HCT116 (cell line): ENCODE data around the gene CCL20. TPM values are rescaled to one million over a fixed set of nuclear protein-coding genes. Genes with fewer than 3 reads are reported as not detected.

ENCODE experiments used
- ATAC-seq: fragments of 200-7000 bp; cut with Tn5 transposase; 2 replicates; pipeline ENCODE4 v1.9.1; 2020; ENCODE audit warnings: mild to moderate bottlenecking, moderate library complexity
- BruUV-seq: library from RNA; stranded (reverse); fragments of 400-500 nt; replicated peaks from 2 replicates; lab custom pipeline; 2021; lab: Mats Ljungman, UMichigan
- CTCF ChIA-PET: fragments of 300-600 bp; sonication (Branson Sonifier 250); formaldehyde crosslinking; loops from one replicate; lab custom pipeline; 2021; ENCODE audit warnings: antibody characterized with exemption; lab: Charles Lee
- POLR2A ChIA-PET: fragments of 300-600, 350-600 bp; sonication (Branson Sonifier 250); formaldehyde crosslinking; loops from one replicate; lab custom pipeline; 2021; ENCODE audit warnings: antibody characterized with exemption; lab: Charles Lee
- RAD21 ChIA-PET, 2 experiments: fragments of 300-600 bp; sonication (Branson Sonifier 250); formaldehyde crosslinking; loops; one replicate each; lab custom pipeline; 2023; ENCODE audit warnings: low total read pairs in 2 of 2; ENCODE audit not compliant: uncharacterized antibody in 2 of 2, unreplicated experiment in 2 of 2, low non-redundant PET in 1 of 2; lab: Charles Lee
- DNase-seq: peaks from one replicate; pipeline ENCODE4 v3.0.0-alpha.2; 2010; ENCODE audit warnings: low read depth, low spot score
- H2AFZ ChIP-seq: fragments of 200-600 bp; shearing (Covaris generic), sonication (generic); 2 replicates; pipeline ENCODE4 v1.6.1; 2017; ENCODE audit warnings: low read depth, mixed run types, mixed read lengths, antibody characterized with exemption, low read length; ENCODE audit not compliant: poor library complexity, severe bottlenecking
- H3K27ac ChIP-seq: 2 replicates; pipeline ENCODE4 v1.5.1; 2012; ENCODE audit warnings: low read depth, low read length
- H3K27me3 ChIP-seq: fragments of 200-600 bp; sonication (generic); 2 replicates; pipeline ENCODE4 v1.6.1; 2016; ENCODE audit warnings: mixed run types, low read length, mixed read lengths; ENCODE audit not compliant: insufficient read depth
- H3K36me3 ChIP-seq, 2 experiments: fragments of 200-500 bp in 1 of 2; fragments of 200-600 bp in 1 of 2; sonication (Bioruptor generic) in 1 of 2; sonication (generic) in 1 of 2; 2 replicates each; pipeline versions ENCODE4 v1.5.1 to v1.6.1; 2014 to 2016; ENCODE audit warnings: low read length in 2 of 2, inconsistent platforms in 1 of 2, mixed read lengths in 1 of 2, mixed run types in 1 of 2; ENCODE audit not compliant: insufficient read depth in 2 of 2, control insufficient read depth in 1 of 2
- H3K4me1 ChIP-seq, 2 experiments: fragments of 200-600 bp in 1 of 2; sonication (generic) in 1 of 2; 2 replicates each; pipeline versions ENCODE4 v1.5.1 to v1.6.1; 2012 to 2017; ENCODE audit warnings: low read length in 2 of 2, inconsistent platforms in 1 of 2, mild to moderate bottlenecking in 1 of 2, mixed read lengths in 1 of 2, mixed run types in 1 of 2, moderate library complexity in 1 of 2; ENCODE audit not compliant: insufficient read depth in 2 of 2, control insufficient read depth in 1 of 2
- H3K4me2 ChIP-seq: fragments of 200-600 bp; sonication (generic); 2 replicates; pipeline ENCODE4 v1.6.1; 2017; ENCODE audit warnings: mixed run types, low read length, mixed read lengths
- H3K4me3 ChIP-seq, 2 experiments: fragments of 200-600 bp in 1 of 2; sonication (generic) in 1 of 2; replicated peaks in 1 of 2; 2 replicates each; pipeline ENCODE4 v1.5.1; 2011 to 2016; ENCODE audit warnings: low read length in 2 of 2, control low read depth in 1 of 2, low read depth in 1 of 2, mild to moderate bottlenecking in 1 of 2, mixed read lengths in 1 of 2, mixed run types in 1 of 2
- H3K79me2 ChIP-seq: fragments of 200-600 bp; sonication (generic); 2 replicates; pipeline ENCODE4 v1.6.1; 2017; ENCODE audit warnings: mild to moderate bottlenecking, mixed run types, low read length, moderate library complexity, mixed read lengths; ENCODE audit not compliant: insufficient read depth
- H3K9ac ChIP-seq: fragments of 200-600 bp; sonication (generic); 2 replicates; pipeline ENCODE4 v1.6.1; 2016; ENCODE audit warnings: low read length, mixed read lengths
- H3K9me2 ChIP-seq: fragments of 200-600 bp; sonication (generic), shearing (Covaris generic); 2 replicates; pipeline ENCODE4 v1.6.1; 2017; ENCODE audit warnings: mixed run types, mild to moderate bottlenecking, moderate library complexity; ENCODE audit not compliant: insufficient read depth
- H3K9me3 ChIP-seq, 2 experiments: fragments of 200-500 bp in 1 of 2; fragments of 200-600 bp in 1 of 2; sonication (Bioruptor generic) in 1 of 2; sonication (generic) in 1 of 2; 2 replicates each; pipeline ENCODE4 v1.6.1; 2014 to 2017; ENCODE audit warnings: low read length in 2 of 2, mixed read lengths in 2 of 2, inconsistent platforms in 1 of 2, low read depth in 1 of 2, mild to moderate bottlenecking in 1 of 2, mixed run types in 1 of 2, moderate library complexity in 1 of 2; ENCODE audit not compliant: control insufficient read depth in 1 of 2, insufficient read depth in 1 of 2
- H4K20me1 ChIP-seq: fragments of 200-600 bp; sonication (generic), shearing (Covaris generic); 2 replicates; pipeline ENCODE4 v1.6.1; 2017; ENCODE audit warnings: mixed run types, mild to moderate bottlenecking, moderate library complexity; ENCODE audit not compliant: insufficient read depth
- CBX3 ChIP-seq: IDR thresholded peaks from 2 replicates; pipeline ENCODE4 v1.6.1; 2012; ENCODE audit warnings: low read depth
- CTCF ChIP-seq, 3 experiments: fragments of 200-600 bp in 1 of 3; sonication (generic) in 1 of 3; IDR thresholded peaks in 2 of 3; conservative IDR thresholded peaks in 1 of 3; 2 replicates each; pipeline ENCODE4 v1.5.1; 2012 to 2017; ENCODE audit warnings: low read depth in 2 of 3, low read length in 2 of 3, antibody characterized with exemption in 1 of 3, borderline replicate concordance in 1 of 3, control low read depth in 1 of 3, mild to moderate bottlenecking in 1 of 3, mixed read lengths in 1 of 3, mixed run types in 1 of 3, moderate library complexity in 1 of 3; ENCODE audit not compliant: insufficient read depth in 1 of 3
- EGR1 ChIP-seq: IDR thresholded peaks from 2 replicates; pipeline ENCODE4 v1.6.1; 2012; ENCODE audit warnings: low read depth
- ELF1 ChIP-seq: IDR thresholded peaks from 2 replicates; pipeline ENCODE4 v1.6.1; 2012; ENCODE audit warnings: low read depth, borderline replicate concordance
- EZH2 ChIP-seq: fragments of 200-600 bp; sonication (generic); IDR thresholded peaks from 2 replicates; pipeline ENCODE4 v1.6.1; 2017; ENCODE audit warnings: antibody characterized with exemption, mixed run types
- EZH2phosphoT487 ChIP-seq: fragments of 200-600 bp; IDR thresholded peaks from 2 replicates; pipeline ENCODE4 v1.6.1; 2018; ENCODE audit warnings: antibody characterized with exemption, borderline replicate concordance
- FOSL1 ChIP-seq: IDR thresholded peaks from 2 replicates; pipeline ENCODE4 v1.6.1; 2012; ENCODE audit warnings: low read depth
- MAX ChIP-seq: IDR thresholded peaks from 2 replicates; pipeline ENCODE4 v1.6.1; 2012
- POLR2AphosphoS5 ChIP-seq: IDR thresholded peaks from 2 replicates; pipeline ENCODE4 v1.6.1; 2011; ENCODE audit warnings: mild to moderate bottlenecking, low read depth, low read length, moderate library complexity
- RAD21 ChIP-seq: IDR thresholded peaks from 2 replicates; pipeline ENCODE4 v1.6.1; 2012; ENCODE audit warnings: low read depth, mild to moderate bottlenecking
- SIN3A ChIP-seq: IDR thresholded peaks from 2 replicates; pipeline ENCODE4 v1.6.1; 2012; ENCODE audit warnings: low read depth
- SP1 ChIP-seq: IDR thresholded peaks from 2 replicates; pipeline ENCODE4 v1.6.1; 2012; ENCODE audit warnings: low read depth
- YY1 ChIP-seq: IDR thresholded peaks from 2 replicates; pipeline ENCODE4 v1.6.1; 2011; ENCODE audit warnings: low read length, low read depth, moderate library complexity, mild to moderate bottlenecking; ENCODE audit not compliant: insufficient replicate concordance; ENCODE audit errors: extremely low read depth
- ZBTB33 ChIP-seq: IDR thresholded peaks from 2 replicates; pipeline ENCODE4 v1.6.1; 2011; ENCODE audit warnings: mild to moderate bottlenecking, low read length, moderate library complexity; ENCODE audit not compliant: insufficient replicate concordance; ENCODE audit errors: extremely low read depth
- ZNF274 ChIP-seq: fragments of 200-500 bp; sonication (Bioruptor generic); IDR thresholded peaks from 2 replicates; pipeline ENCODE4 v1.6.1; 2014; ENCODE audit warnings: mild to moderate bottlenecking, low read depth, low read length, inconsistent platforms
- intact Hi-C: fragments of 100-400 bp; cut with micrococcal nuclease; formaldehyde crosslinking; loops from 2 replicates; pipeline ENCODE4 v1.10.0; 2022
- total RNA-seq: library from RNA; stranded (reverse); gene quantifications from one replicate; pipeline ENCODE4 v1.2.1, GENCODE V29; 2021; ENCODE audit not compliant: unreplicated experiment

Gene CCL20
- total RNA-seq, 1 experiment from 2014 or later, result 0.30 TPM

GRCh38 chr2:227788561-227789018 lies 25.1 kb upstream of the CCL20 start (continued):
- TF ChIP-seq MAX (no peak), ZNF274 (no peak), EGR1 (no peak), ELF1 (no peak)

GRCh38 chr2:227789803-227790202 lies 23.8 kb upstream of the CCL20 start:
- H3K9me3 ChIP-seq, result no peaks in the 10 kb centered on the region
- TF ChIP-seq CTCF (IDR thresholded peaks at IDR 0.05 in 2 of 3, conservative IDR thresholded peaks at IDR 0.05 in 1 of 3; ENCODE audit: borderline replicate concordance in 1 of 3, insufficient read depth in 1 of 3, low read depth in 2 of 3, low read length in 2 of 3), result no peak
- TF ChIP-seq CBX3, result no peak
- no peak for TF ChIP-seq ZBTB33
- no peak for TF ChIP-seq POLR2AphosphoS5
- no peak for TF ChIP-seq EZH2
- no peak for TF ChIP-seq EZH2phosphoT487
- no peak for TF ChIP-seq YY1
- TF ChIP-seq FOSL1, result no peak
- TF ChIP-seq EGR1, result no peak
- TF ChIP-seq ZNF274, result no peak
- TF ChIP-seq SIN3A, result no peak
- TF ChIP-seq RAD21, result no peak
- no peak for TF ChIP-seq SP1
- H3K9ac ChIP-seq, result no peak overlapping the region
- H2AFZ ChIP-seq, result no peak overlapping the region
- ChIA-PET CTCF (interaction anchor here (2.5 kb wide), 1 partner anchor 16 kb away, joined by 9 read pairs; no protein-coding TSS in a partner anchor), RAD21 (no interaction called here), POLR2A (no interaction called here)
- no TSS peak for BruUV-seq
- H3K4me3 ChIP-seq, result no peak overlapping the region
- H3K27ac ChIP-seq, result no peak overlapping the region
- no peaks in the 10 kb centered on the region for H4K20me1 ChIP-seq
- ATAC-seq, result no peak
- no peaks in the 10 kb centered on the region for H3K4me1 ChIP-seq
- no peaks in the 10 kb centered on the region for H3K36me3 ChIP-seq
- H3K4me2 ChIP-seq, result no peak overlapping the region
- H3K79me2 ChIP-seq, result no peaks in the 10 kb centered on the region
- intact Hi-C loops, result no loop called here
- H3K9me2 ChIP-seq, result no peaks in the 10 kb centered on the region
- no peaks in the 10 kb centered on the region for H3K27me3 ChIP-seq
- no peak for DNase-seq
